8988T (cell line): ENCODE results near the gene PPL.

Source experiments
- DNase-seq: peaks from one replicate; pipeline ENCODE4 v3.0.0; 2011

The PPL gene

DNA sequence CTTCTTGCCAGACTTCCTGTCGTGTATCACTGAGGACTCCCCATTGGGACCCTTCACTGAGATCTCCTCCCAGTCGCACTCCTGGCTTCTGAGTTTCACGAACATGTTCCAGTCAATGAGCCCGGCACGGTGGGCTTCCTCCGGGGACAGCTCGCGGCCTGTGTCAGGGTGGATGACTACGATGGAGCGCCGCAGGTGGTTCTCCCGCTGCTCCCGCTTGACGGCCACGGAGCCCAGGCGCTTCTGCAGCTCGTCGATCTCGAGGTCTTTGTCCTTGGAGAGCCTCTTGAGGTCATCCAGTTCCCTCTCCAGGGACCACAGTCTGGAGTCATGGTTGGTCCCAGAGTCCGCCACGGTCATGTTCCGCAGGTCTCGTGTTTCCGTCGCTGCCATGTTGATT, 53.4 kb downstream of the PPL start:
- DNase-seq: no peak

DNA sequence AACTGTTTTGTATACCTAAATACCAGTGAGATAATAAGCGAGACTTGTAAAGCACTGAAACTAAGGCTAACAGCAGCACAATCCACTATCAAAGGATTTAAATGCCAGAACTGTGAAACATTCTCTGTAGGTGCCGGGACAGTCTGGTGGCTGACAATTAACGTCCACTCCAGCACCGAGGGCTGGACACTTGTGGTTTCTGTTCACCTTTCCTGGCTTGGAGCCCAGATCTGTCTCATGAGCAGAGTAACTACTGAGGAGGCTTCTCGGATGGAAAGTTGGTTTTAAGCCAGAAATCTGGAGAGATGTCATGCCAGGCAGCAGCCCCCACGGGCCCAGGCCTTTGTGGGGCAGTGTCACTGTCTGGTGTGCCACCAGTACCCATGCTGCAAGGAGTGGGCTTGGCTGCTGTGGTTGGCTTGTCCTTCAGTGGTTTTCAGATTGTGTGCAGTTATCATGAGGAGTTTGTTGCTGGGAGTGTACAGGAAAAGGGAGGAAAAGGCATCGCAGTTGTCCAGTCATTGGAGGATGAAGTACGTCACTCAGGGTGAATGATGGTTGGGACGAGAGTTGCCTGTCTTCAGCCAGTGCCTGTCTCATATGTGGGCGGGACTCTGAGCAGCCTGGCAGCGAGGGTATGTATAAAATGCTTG, 54.2 kb downstream of the PPL start:
- no peak for DNase-seq

DNA sequence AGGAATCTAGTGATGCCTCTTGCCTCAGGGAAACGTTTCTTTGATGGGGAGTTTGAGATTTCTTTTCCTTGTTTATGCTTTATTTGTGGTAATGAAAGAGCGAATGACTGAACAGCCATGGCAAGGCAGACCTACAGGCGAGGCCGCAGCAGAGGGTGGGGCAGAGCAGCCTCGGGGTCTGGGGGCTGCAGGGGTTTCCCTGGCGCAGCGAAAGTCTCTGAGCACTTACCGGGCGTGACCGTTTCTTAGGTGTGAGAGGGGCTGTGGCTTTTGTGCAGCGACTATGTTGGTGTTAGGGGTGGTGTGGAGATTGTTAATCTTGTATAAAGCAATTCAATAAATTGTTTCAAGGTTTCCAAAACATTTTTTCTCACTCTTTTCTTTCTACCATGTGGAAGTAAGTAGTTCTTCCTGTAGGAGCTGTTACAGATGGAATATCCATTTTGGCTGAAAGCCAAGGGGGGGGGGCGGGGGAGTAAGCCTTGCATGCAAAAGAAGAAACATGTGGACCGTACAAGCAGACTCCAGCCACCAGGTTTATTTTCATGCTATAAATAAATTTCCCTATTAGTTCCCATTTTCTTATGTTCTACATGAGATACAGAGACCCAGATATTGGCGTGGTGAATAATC, 54.8 kb downstream of the PPL start:
- no peak for DNase-seq

DNA sequence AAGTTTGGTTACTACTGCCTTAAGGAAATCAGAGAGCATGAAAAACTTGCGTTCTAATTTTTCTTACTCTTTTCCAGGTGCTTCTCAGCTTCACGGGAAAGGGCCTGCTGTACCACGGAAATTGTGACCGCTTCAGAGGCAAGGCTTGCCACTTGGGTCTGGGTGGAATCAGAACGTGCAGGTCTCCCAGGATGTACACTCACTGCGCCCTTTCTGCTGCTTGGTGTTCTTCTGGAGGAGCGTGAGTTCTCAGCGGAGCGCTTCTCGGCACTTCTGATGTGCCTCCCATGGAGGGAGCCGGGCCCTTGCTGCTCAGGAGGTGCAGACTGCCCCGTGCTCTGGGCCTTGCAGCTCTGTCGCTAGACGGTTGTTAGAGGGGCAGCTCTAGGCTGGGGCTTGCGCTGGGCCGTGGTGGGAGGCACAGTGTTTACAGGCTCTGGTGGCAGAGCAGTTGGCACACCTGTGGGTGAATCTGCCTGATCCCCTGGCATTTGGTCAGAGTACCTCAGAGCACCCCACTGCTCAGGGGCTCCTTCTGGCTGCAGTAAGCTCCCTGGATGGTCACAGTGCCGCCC, 56.9 kb downstream of the PPL start:
- no peak for DNase-seq

DNA sequence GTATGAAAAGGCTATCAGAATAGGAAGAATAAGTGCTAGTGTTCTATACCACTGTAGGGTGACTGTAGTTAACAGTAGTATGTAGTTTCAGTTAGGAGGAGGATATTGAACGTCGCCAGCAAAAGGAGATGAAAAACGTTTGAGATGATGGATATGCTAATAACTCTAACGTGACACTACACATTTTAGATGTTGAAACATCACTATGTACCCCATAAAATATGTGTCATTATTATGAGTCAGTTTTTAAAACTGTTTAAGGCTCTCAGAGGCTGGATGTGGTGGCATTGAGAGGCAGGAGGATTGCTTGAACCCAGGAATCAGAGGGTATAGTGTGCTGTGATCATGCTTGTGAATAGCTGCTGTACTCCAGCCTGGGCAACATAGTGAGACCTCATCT, 57.9 kb downstream of the PPL start:
- no peak for DNase-seq

DNA sequence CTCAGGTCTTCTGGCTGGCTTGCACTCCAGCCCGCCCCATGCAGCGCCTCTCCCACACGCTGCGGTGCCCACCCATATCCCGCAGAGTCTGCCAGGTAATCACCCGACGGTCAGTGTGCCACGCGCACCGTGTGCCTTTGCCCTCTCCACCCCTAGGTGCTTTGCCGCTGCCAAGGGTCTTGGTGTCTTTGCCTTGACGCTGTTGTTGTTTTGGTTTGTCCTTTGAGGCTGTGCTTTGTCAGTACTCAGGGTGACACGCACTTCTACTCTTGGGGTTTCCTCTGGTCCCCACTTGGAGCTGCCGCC, 59.6 kb downstream of the PPL start:
- no peak for DNase-seq

DNA sequence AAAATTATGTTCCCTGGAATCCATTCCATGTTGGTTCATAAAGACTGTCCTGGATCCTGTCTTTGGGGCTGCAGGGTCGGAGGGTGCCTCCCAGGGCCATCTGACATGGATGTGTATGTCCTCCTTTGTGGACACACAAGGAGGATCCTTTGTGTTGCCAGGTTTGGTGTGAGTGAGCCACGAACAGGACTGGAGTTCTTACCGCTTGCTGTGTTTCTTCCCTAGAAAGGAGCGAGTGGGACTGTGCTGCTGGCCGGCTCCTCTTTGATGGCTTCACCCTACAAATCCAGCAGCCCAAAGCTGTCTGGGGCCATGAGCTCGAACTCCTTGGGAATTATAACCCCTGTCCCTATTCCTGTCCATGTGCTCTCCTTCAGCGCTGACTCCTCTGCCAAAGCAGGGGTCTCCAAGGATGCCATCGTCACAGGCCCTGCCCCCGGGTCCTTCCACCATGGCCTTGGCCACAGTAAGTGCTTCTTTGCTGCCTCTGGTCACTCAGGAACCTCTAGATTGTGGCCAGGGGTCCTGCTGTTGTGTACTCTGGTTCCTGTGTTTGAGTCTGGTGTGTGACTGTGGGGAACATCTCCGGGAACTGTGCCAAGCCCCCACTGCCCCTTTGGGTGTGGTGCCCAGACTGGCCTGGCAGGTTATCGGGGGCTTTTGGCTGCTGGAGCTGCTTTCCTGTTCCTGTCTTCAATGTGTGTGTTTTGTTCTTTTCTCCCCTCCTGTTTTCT, 60.1 kb downstream of the PPL start:
- no peak for DNase-seq

DNA sequence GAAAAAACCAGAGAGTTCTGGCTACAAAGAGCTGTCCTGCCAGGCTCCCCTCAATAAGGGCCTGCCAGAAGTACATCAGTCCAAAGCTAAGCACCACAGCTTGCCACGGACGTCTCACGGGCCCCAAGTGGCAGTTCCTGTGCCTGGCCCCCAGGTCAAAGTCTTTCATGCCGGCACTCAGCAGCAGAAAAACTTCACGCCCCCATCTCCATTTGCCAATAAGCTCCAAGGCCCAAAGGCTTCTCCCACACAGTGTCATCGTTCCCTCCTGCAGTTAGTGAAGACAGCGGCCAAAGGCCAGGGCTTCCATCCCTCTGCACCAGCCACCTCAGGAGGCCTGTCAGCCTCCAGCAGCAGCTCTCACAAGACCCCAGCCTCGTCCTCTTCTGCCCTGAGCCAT, 62.3 kb downstream of the PPL start:
- DNase-seq: no peak

DNA sequence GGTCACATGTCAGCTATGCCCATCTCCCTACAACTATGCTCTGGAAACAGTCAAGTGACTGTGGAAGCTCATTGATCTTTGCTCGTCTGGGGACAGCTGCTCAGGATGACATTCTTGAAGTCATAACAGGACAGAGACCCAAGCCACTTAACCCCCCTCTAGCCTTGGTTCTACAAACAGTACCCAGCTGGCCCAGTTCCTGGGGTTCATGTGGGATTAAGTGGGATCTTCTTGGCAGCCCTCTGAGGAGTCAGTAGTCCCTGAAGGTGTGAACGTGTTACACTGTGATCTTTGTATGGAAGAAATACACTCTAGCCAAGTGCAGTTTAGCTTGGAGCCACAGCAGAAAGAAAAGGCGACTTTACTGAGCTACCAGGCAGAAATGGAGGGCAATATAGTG, 63.9 kb downstream of the PPL start:
- DNase-seq: no peak

DNA sequence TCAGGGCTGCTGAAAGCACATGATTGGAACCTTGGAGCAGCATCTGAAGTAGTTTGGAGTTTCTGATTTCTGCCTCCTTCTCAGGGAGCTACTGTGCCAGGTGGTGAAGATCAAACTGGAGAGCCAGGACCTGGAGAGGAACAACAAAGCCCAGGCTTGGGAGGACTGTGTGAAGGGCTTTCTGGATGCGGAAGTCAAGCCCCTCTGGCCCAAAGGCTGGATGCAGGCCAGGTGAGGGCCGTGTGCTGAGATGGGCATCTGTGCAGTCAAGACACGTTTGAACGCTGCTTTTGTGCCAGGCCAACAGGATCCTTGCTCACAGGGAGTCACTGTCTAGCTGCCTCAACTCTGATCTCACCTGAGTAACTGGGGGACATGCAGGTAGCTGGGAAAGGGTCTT, 65.9 kb downstream of the PPL start:
- no peak for DNase-seq

DNA sequence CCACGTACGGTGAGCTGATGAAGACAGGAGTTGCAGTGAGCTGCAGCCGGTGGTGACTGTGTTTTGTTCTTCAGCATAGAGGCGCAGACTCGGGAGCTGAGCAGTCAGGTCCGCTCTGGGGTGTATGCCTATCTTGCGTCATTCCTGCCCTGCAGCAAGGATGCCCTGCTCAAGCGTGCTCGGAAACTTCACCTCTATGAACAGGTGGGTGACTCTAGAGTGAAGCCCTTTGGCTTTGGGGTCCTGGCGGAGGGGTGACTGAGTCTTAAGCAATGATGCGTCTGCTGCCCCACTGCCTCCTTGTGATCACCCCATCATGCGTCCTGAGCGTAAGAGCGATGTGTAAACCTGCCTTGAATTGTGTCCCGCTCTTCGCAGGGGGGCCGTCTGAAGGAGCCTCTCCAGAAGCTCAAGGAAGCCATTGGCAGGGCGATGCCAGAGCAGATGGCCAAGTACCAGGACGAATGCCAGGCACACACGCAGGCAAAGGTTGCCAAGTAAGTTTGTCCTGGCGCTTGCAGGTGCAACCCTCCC, 66.7 kb downstream of the PPL start:
- no peak for DNase-seq

DNA sequence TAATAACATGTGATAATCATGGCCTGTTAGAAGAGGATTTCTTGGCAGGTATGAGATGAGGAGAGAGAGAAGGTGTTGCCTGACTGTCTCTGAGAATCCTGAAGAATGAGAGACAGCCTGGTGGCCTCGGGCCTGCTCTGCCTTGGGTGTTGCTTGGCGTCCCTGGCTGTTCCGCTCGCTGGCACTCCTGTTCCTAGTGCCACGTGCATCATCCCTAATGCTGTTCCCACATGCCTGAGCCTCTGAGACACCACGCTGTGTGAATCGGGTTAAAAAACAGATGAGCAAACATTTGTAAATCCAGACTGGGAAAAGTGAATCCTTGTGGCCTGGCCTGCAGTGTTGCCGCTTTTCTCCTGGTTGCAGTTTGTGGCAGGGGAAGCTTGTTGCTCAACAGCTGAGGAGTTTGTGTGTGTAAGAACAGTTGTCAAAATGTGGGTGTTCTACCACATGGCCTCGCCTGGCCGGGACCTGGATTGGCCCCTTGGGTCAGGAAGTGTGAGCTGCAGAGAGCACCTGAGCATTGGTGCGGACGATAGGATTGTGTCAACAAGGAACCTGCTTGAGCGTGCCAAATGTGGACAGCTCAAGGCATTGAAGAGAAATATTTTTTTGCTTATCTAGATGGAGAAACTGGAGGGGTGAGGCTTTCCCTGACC, 67.7 kb downstream of the PPL start:
- no peak for DNase-seq

DNA sequence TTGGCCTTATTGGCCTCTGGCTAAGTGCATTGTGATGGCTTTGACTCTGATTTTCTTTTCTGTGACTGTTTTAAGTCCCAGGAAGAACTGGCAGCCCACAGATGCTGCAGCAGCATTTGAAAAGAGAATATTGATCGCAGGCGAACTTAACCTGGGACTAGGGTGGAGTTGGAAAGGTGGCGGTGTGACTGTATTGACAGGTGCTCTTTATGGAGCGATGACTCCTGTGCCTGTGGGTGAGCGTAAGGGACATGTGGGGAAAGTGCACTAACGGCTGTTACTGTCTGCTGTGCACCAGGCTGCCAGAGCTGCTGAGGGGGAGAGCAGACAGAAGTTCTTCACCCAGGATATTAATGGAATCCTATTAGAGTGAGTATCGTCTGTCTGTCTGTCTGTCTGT, 68.4 kb downstream of the PPL start:
- no peak for DNase-seq

DNA sequence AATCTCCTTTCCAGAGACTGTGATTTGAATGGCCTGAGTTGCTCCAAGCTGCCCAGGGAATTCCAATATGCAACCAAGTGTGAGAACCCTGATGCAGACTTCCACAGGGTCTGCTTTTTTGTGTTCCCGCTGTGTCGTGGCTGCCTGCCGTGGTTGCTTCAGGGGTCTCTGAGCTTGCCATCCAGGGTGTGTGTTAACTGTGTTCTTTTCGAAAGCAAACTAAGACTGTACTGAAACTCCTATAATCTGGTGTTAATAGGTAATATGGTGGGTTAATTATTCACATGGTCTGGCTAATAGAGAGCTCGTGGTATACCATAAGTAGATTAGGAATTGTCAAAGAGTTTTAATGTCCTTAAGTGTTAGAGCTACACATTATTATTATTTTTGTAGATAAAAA, 68.9 kb downstream of the PPL start:
- DNase-seq: no peak

DNA sequence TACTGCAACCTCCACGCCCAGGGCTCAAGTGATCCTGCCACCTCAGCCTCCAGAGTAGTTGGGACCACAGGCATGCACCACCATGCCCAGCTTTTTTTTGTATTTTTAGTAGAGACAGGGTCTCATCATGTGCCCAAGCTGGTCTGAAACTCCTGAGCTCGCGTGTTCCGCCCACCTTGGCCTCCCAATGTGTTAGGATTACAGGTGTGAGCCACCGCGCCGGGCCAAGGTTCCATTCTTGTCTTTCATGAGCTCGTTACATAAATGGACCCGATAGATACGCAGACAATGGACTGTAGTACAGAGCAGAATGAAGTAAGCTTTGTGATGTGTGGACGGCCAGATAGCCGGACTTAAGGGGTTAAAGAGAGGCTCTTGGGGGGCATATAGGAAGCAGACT, 70.4 kb downstream of the PPL start:
- DNase-seq: no peak

DNA sequence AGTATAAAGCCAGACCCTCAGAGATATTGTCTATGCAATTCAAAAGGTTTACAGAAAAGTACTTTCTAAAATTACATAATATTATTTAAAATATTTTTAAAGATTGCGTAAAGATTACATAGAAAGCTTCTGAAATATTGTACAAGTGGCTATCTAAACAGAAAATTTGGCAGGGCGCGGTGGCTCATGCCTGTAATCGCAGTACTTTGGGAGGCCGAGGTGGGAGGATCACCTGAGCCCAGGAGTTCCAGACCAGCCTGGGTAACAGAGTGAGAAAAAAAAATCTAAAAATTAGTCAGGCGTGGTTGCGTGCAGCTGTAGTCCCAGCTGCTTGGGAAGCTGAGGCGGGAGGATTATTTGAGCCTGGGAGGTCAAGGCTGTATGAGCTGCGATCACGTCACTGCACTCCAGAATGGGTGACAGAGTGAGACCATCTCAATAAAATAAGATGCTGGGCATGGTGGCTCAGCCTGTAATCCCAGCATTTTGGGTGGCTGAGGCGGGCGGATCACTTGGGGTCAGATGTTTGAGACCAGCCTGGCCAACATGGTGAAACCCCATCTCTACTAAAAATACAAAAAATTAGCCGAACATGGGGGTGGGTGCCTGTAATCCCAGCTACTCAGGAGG, 71.6 kb downstream of the PPL start:
- no peak for DNase-seq

DNA sequence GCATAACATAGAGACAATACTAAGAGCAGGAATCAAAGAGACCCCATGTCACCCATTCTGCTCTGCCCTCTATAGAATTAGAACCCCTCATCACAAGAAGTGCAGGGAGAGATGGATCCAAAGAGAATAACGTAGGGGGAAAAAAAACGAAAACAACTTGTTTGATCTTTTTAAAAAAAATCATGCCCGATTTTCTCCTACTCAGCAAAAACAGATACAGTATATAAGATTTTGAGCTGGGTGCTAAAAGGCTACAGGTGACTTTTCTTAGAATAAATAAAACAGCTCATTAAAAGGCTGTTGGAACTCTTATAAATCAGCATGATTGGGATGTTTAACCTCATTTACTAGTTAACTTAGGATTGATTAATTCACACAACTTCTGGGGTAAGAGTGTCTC, 72.2 kb downstream of the PPL start:
- no peak for DNase-seq

DNA sequence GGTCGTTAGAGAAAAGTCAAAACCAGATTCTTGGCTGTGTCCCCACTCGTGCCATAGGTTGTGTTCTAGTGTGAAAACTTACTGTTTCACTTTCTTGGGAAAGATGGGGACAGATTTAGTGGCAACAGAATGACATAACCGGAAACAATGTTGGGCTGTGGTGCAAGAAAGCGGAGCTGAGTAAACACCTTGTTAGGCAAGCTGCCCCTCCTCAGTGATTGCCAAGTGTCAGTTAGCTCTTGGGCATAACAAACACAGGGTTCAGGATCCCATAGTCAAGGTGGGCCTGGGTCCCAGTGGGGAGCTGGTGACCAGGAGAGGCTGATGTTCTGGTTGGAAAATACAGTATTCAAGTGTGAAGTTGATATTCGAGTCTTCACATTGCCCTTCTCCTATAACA, 74.3 kb downstream of the PPL start:
- DNase-seq: no peak

DNA sequence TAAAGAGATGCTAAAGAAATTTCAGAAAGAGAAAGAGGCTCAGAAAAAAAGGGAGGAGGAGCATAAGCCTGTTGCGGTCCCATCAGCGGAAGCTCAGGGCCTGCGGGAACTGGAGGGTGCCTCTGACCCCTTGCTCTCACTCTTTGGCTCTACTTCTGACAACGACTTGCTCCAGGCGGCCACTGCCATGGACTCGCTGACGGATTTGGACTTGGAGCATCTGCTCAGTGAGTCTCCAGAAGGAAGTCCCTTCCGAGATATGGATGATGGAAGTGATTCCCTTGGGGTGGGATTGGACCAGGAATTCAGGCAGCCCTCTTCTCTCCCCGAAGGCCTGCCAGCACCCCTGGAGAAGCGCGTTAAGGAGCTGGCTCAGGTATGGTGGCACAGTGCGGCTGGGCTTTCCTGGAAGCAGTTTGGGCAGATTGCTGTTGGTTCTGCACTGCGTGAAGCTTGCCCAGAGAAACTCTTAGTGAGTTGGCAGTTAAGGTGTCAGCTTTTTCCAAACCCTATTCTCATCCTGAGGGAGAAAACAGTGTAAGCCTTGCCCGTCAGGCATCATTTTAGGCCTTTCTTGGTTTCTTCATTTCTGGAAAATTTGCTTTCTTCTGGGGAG, 76.1 kb downstream of the PPL start:
- no peak for DNase-seq

DNA sequence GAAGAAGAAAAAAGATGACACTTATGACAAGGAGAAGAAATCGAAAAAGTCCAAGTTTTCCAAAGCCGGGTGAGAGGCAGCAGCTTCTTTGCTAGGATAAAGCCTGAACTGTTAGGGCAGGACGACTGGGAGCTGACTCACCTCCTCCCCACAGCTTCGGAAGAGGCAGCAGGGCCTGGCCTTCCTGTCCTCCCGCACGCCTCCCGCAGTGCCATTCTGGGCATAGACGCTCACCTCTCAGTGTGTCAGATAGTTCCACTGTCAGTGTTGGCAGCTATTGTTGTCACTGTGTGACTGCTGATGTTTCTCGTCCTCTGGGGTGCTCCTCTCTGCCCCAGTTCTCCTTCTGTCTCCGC, 77.1 kb downstream of the PPL start:
- DNase-seq: no peak

DNA sequence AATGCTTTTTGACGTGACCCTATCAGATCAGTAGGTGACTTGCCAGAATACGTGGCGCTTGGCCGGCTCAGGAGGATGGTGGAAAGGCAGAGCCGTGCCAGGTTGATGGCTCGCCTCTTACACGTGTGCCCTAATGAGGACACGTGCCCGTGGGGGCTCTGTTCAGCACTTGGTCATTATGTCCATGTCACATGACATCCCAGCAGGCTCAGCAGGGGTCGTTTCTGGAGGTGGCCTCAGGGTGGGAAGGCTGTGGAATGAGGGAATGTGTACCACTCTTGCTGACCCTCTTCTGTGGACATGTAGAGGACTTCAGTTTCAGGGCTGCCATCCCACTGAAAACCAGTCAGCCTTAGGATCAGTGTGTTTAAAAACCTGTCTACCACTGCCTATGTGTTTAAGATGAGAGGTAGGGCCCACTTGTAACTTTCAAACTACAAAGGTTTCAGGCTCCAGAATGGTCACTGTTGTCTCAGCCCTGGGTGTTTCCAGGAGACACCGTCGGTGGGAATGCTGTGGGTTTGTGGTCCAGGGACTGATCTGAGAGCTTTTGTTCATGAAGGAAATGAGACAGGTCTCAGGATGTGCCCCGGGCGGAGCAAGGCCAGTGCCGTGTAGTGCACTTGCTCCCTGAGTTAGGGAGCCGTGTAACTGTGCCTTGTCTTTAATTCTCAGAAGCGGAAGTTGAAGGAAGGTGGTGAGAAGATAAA, 77.6 kb downstream of the PPL start:
- DNase-seq: no peak

DNA sequence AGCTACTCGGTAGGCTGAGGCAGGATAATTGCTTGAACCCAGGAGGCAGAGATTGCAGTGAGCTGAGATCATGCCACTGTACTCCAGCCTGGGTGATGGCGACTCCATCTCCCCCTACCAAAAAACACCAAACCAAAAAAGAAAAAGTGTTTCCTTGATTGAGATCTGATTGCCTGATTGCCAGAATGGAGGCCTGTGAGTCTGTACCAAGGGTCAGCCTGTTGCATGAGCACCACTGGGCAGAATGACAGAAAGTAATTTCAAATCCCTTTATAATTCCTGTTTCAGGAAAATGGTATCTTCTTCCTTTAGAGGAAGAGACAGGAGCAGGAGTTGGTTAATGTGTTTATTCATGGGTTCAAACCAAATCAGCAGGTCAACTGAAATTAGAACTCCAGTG, 81.1 kb downstream of the PPL start:
- DNase-seq: no peak
